CD4-positive, alpha-beta T cell treated with Interleukin-12 subunit alpha and Interleukin-12 subunit beta, for 1 hour (primary cell): ENCODE results near the gene CASP7.

Experiments used
- DNase-seq: peaks from one replicate; pipeline ENCODE4 v3.0.0-alpha.2; 2020

The CASP7 gene

DNA sequence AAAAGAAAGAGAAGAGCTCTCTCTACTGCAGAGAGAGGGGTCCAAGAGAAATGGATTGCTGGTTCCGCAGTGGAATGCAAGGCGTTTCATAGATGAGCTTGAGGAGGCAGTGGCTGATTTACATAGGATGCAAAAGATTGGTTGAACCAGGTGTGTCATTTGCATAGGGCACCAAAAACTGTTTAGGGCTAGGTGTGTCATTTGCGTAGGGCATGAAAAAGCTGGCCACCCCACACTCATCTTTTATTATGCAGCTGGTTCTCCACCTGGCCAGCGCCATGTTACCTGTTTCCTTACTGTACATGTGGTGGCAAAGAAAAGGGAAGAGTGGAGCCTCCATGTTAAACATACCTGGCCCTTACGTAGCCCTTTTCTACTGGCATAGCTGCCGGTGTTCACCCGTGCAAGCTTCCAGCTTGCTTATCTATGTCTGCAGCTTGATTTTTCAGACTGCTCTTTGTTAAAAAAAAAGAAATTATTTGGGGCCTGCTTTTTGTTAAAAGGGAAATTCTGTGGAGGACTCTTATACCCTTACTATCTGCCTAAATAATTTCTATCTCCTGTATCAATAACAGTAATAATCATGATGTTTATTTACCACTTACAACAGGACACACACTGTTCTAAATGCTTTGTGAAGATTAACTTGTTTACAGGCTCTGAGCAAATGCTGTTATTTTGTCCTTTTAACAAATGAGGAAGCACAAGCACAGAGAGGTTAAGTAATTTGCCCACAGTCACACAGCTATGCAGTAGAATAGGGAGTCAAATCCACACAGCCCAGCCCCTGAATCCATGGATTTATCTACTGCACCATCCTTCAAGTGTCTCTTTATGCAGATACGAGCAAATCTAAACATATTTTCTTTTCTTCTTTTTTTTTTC is 33.3 kb downstream of the CASP7 start:
- no peak for DNase-seq

- no peak for DNase-seq
These were observed 33.9 kb downstream of the CASP7 start for GRCh38 chr10:113713640-113713982.

GRCh38 chr10:113716109-113716910 is 36.6 kb downstream of the CASP7 start:
- DNase-seq: no peak

GRCh38 chr10:113718969-113719822 is 39.5 kb downstream of the CASP7 start:
- no peak for DNase-seq

DNA sequence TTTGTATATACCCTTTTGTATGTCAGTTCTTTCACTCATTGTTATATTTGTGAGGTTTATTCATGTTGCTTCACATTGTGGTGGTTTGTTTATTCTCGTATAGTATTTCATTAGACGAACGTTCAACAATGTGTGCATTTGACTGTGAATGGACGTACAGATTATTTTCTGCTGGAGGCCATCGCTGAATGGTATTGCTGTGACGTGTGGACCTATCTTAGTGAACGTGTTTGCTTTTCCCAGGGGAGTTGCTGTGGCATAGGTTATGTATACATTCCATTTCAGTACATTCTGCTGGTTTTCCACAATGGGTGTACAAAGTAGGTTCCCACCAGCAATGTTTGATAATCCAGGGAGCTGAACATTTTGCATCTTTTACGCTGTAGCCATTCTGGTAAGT is 40.7 kb downstream of the CASP7 start:
- no peak for DNase-seq

DNA sequence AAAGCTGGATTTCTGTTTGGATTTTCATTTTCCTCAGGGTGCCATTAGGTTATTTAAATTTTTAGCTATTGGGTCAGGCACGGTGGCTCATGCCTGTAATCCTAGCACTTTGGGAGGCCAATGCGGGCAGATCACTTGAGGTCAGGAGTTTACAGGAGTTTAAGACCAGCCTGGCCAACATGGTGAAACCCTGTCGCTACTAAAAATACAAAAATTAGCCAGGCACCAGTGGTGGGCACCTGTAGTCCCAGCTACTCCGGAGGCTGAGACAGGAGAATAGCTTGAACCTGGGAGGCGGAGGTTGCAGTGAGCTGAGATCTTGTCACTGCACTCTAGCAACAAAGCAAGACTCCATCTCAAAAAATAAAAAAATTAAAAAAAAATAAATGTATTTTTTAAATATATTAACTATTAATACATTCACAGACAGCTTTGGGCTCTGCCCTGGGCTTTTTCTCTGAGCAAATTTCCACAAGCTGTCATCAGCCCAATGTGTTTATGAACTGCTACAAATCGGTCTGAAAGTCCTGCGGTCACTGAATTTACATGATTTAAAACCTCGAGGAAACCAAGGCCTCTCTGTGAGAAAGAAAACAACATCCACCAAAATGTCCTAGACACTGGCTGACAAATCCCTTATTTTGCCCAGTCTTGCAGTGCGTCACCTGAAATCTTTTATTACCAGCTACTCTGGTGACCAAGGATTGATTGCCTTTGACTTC is 52.6 kb downstream of the CASP7 start:
- no peak for DNase-seq

- DNase-seq: no peak
These were observed 53.3 kb downstream of the CASP7 start for GRCh38 chr10:113732966-113733365.

DNA sequence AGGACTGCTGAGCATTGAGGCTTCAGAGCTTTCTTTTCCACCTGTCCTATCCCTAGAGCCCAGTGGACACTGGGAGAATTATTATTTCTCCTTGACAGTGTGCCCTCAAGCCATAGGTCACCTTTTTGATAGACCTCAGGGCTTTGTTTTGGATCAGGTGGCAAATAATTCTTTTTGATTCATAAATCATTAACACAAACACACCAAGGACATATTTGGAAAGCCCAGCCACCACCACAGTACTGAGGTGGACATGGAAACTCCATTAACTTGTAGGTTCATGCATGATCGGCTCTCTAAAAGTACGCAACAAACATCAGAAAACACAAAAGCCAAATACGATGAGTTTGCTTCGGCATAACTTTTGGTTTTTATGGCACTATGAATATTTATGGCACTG is 53.9 kb downstream of the CASP7 start:
- DNase-seq: no peak

DNA sequence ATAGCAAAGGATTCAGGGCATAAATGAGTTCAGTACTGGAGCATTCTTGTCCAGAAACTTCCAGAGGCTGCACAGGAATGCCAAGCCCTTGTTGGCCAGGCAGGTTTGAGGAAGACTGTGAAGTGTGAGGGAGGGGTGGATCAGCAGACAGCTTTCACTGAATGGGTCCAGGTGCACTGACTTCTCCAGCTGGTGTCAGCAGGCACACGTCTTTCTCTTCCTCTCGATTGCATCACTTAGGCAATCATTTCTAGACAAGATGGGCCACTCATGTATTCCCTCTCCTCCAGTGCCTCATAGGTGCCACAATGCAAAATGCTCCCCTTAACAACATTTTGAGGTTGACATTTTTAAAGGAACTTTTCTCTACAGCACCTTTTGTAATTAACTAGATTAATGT is 56.2 kb downstream of the CASP7 start:
- no peak for DNase-seq

GRCh38 chr10:113736576-113736975 is 56.9 kb downstream of the CASP7 start:
- DNase-seq: no peak

DNA sequence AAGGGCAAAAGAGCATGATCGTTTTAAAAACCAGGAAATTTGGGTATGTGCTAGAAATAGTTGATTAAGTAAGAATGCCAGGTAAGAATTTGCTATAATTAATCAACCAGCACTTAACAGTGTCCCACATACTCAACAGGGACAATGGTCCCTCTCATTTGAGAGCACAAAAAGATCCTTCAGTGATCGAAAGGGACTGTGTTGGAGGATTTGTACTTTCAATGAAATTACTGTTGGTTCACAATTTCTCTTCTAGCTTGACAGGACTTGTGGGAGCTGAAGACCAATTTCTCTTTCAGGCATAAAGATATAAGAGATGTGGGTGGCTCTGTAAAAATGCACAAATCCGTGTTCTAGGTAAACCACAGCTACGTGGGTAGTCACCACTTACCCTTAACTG is 59.3 kb downstream of the CASP7 start:
- no peak for DNase-seq

DNA sequence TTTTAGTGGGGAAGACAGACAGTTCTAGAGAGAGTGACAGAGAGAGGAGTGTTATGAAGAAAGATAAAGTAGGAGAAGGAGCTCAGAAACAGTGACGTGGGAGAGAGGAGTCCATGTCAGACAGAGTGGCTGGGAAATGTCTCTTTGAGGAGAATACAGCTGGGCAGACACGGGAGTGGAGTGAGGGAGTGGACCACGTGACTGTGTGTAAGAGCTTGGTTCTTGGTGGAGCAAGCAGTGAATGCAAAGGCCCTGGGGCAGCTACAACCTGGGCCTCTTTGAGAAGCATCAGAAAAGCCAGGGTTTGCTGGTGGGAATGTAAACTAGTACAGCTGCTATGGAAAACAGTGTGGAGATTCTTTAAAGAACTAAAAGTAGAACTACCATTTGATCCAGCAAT is 59.9 kb downstream of the CASP7 start:
- DNase-seq: no peak

DNA sequence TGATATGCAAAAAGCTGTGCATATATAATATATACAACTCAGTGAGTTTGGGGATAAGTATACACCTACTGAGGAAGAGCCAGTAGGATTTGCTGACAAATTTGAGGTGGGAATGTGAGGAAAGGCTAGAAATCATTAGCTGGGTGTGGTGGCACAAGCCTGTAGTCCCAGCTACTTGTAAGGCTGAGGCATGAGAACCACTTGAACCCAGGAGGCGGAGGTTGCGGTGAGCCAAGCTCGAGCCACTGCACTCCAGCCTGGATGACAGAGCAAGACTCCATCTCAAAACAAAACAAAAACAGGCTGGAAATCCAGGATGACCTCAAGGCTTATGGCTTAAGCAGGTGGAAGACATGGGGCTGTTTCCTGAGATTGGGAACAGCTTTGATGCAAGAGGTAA is 61.1 kb downstream of the CASP7 start:
- DNase-seq: no peak

GRCh38 chr10:113742466-113742865 is 62.8 kb downstream of the CASP7 start:
- no peak for DNase-seq

GRCh38 chr10:113743594-113743993 is 63.9 kb downstream of the CASP7 start:
- no peak for DNase-seq

DNA sequence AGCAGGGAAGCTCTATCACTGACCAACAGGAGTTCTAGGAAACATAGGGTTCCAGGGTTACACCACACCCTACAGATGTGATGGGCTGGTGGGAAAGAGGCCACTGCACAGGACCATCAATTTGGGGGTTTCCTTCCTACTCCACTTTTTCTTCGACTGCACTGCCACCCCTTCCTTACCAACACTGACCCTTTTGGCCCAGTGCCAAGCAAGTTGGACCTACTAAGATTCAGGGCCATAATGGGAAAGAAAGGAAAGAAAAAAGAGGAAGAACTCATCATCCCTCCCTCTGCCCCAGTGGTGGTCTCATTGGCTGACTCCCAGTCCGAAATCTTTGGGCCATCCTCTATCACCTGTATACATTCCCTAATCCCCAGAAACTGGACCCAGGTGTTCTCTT is 65.7 kb downstream of the CASP7 start:
- DNase-seq: no peak

- no peak for DNase-seq
These were observed 66.7 kb downstream of the CASP7 start for GRCh38 chr10:113746217-113746957.

DNA sequence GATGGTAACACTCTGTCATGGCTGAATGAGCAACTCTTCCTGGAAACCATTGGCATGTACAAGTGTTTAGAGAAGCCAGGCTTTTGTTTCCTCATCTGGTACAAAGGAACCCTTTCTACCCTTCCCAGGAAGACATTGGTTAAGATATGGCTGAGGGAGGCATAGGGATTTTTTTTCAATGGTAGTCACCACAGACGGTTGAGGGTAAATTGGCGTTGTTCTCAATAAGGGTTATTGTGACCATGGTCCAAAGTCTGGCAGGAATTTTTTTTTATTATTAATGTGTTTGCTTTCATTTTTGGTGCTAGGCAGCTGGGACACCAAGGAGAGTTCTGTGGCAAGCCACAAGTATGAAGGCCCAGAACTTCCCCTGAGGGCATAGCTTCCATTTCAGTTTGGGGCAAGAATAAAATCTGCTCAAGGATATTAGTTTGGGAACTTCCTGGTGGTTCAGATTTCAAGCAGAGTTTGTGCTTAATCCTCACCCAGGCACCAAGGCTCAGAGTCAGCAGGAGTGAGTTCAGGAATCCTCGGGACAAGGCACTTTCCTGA is 71.5 kb downstream of the CASP7 start, which contains the start of gene PLEKHS1:
PLEKHS1 (plus strand) TSS at position 502 of the 552 bp plus-strand sequence. CDS start 3,596 bp downstream, outside the sequence.
- DNase-seq: no peak

GRCh38 chr10:113752553-113752952 is 72.8 kb downstream of the CASP7 start:
- no peak for DNase-seq

DNA sequence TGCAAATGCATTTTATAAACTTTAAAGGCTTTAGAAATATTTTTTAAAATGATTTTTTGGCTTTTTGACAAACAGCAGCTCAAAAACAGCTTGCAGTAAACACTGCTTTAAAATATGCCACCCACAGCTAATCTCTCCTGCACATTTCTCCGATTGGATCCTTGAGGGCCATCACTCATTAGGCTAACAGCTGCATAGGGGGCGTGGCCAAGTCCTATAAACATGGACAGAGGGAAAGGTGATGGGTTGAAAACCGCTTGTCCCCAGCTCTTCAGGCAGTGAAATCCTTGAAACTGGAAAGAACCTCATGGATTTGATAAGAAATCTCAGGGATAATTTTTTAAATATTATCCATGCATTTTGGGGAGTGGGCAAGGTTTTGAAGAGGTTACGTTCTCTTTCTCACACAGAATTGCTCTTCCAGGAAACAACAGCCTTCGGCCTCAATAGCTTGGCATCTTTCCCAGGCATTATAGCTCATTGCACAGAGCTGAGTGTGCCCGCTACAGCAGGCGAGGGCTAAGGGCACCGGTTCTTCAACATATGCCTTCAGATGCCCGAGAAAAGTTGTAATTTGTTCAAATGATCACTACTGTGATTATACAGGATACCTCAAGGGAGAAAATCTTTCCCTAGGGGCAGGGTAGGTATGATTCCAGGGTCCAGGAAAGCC is 73.4 kb downstream of the CASP7 start:
- no peak for DNase-seq

DNA sequence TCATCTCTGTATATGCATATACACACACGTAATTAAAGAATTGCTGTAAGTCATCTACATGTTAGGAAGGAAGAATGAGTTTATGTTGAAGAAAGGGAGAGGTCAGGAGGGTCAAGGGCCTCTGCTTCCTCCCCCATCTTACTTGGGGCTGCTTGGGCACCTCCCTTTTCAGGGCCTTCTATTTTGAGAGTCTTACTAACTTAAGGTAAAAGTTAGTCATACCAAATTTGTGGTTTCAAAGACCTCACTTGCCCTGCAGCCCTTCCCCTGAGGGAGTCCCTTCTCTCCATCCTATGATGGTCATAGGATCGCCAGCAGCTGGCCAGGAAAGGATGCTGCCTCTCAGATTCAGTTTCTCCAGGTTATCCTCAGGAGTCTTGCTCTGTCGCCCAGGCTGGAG is 74.4 kb downstream of the CASP7 start:
- DNase-seq: no peak
